Osteoblast (primary cell): ENCODE data around the gene GATB. TPM values are rescaled to one million over a fixed set of nuclear protein-coding genes. Genes with fewer than 3 reads are reported as not detected.

Source experiments
- DNase-seq: peaks from one replicate; pipeline ENCODE4 v3.0.0; 2011; ENCODE audit warnings: low spot score, mixed read lengths; ENCODE audit not compliant: insufficient read length; ENCODE audit errors: missing footprints
- H2AFZ ChIP-seq: 2 replicates; pipeline ENCODE4 v1.6.0; 2011; ENCODE audit warnings: mild to moderate bottlenecking, low read length
- H3K27ac ChIP-seq: 2 replicates; pipeline ENCODE4 v1.5.1; 2011; ENCODE audit warnings: mild to moderate bottlenecking, low read depth, low read length, moderate library complexity
- H3K27me3 ChIP-seq: 2 replicates; pipeline ENCODE4 v1.6.0; 2012; ENCODE audit warnings: mild to moderate bottlenecking, control low read depth, inconsistent platforms, low read length, moderate library complexity; ENCODE audit not compliant: insufficient read depth
- H3K36me3 ChIP-seq: 2 replicates; pipeline ENCODE4 v1.5.1; 2011; ENCODE audit warnings: mild to moderate bottlenecking, low read length, control low read depth, moderate library complexity; ENCODE audit not compliant: insufficient read depth
- H3K4me1 ChIP-seq: 2 replicates; pipeline ENCODE4 v1.5.1; 2011; ENCODE audit warnings: mild to moderate bottlenecking, low read length, control low read depth, moderate library complexity; ENCODE audit not compliant: insufficient read depth
- H3K4me2 ChIP-seq: 2 replicates; pipeline ENCODE4 v1.6.0; 2011; ENCODE audit warnings: mild to moderate bottlenecking, low read length; ENCODE audit not compliant: insufficient read depth
- H3K4me3 ChIP-seq: fragments of 200-600 bp; sonication (generic); 3 replicates; pipeline ENCODE4 v1.5.1; 2012; ENCODE audit warnings: mild to moderate bottlenecking, low read length, inconsistent platforms; ENCODE audit not compliant: insufficient read depth
- H3K79me2 ChIP-seq: 2 replicates; pipeline ENCODE4 v1.6.0; 2012; ENCODE audit warnings: mild to moderate bottlenecking, low read length, control low read depth, inconsistent platforms; ENCODE audit not compliant: insufficient read depth
- H3K9me3 ChIP-seq: 2 replicates; pipeline ENCODE4 v1.5.1; 2011; ENCODE audit warnings: low read depth, low read length, control low read depth
- H4K20me1 ChIP-seq: 2 replicates; pipeline ENCODE4 v1.6.0; 2012; ENCODE audit warnings: mild to moderate bottlenecking, low read length, control low read depth; ENCODE audit not compliant: insufficient read depth
- total RNA-seq: library from RNA; depleted of rRNA; stranded (reverse); fragments of >200 nt; gene quantifications from 2 replicates; pipeline ENCODE4 v1.2.3, GENCODE V29; 2012
- TF ChIP-seq, protein P1 (sequence below): IDR thresholded peaks from 2 replicates; pipeline ENCODE4 v1.5.1; 2011; ENCODE audit warnings: mild to moderate bottlenecking, low read depth, low read length, moderate library complexity; ENCODE audit errors: extremely low read depth

GATB gene
- total RNA-seq, 1 donor, result 14.1 TPM

DNA sequence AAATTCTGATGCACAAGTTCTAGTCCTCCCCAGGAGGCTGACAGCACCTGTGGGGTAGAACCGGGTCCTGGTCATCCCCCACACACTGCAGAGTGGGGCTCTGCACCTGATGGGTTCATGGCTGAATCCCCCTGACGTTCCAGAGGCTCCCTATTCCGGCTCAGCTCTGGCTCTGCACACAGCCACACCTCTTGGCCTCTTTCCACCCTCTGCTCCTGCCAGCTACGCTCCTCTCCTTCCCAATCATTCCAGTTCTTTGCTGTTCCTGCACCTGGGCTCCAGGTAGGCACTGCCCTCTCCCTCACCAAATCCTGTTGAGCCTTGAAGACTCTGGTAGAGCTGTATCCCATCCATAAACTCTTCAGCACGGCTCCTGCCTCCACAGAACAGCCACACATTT is 75.5 kb downstream of the GATB start:
- TF ChIP-seq, protein P1, sequence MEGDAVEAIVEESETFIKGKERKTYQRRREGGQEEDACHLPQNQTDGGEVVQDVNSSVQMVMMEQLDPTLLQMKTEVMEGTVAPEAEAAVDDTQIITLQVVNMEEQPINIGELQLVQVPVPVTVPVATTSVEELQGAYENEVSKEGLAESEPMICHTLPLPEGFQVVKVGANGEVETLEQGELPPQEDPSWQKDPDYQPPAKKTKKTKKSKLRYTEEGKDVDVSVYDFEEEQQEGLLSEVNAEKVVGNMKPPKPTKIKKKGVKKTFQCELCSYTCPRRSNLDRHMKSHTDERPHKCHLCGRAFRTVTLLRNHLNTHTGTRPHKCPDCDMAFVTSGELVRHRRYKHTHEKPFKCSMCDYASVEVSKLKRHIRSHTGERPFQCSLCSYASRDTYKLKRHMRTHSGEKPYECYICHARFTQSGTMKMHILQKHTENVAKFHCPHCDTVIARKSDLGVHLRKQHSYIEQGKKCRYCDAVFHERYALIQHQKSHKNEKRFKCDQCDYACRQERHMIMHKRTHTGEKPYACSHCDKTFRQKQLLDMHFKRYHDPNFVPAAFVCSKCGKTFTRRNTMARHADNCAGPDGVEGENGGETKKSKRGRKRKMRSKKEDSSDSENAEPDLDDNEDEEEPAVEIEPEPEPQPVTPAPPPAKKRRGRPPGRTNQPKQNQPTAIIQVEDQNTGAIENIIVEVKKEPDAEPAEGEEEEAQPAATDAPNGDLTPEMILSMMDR, result no peak
- Histone ChIP-seq H3K36me3 (peaks cover 5% of the 10 kb centered on the region), H3K9me3 (no peaks in the 10 kb centered on the region), H3K79me2 (no peaks in the 10 kb centered on the region), H3K4me1 (peaks cover 33% of the 10 kb centered on the region), H3K27me3 (no peaks in the 10 kb centered on the region), H2AFZ (no peak overlapping the region), H3K4me2 (no peak overlapping the region), H3K27ac (no peak overlapping the region), H4K20me1 (no peaks in the 10 kb centered on the region), H3K4me3 (no peak overlapping the region)
- DNase-seq, result no peak

DNA sequence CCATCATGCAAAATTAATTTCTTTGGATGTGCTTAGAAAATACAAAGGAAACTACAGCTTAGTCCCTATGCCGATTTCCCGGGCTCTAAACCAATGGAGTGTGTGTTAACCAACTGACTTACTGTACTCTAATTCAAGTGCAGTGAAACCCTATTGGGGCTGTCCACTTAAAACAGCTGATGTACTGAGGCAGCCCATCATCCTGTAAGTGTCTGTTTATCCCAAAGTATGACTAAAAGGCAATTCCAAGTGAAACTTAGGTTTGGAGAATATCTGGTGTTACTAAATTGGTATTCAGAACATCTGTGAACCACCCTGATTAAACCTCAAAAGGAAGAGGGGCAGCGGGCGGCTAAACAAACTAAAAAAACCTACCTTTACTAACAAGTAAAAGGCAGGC is 79.7 kb downstream of the GATB start:
- DNase-seq, result no peak
- Histone ChIP-seq H3K4me3 (no peak overlapping the region), H3K36me3 (peaks cover 5% of the 10 kb centered on the region), H3K27me3 (no peaks in the 10 kb centered on the region), H4K20me1 (no peaks in the 10 kb centered on the region), H2AFZ (no peak overlapping the region), H3K9me3 (no peaks in the 10 kb centered on the region), H3K4me2 (no peak overlapping the region), H3K79me2 (no peaks in the 10 kb centered on the region), H3K27ac (no peak overlapping the region), H3K4me1 (peaks cover 8% of the 10 kb centered on the region)
- TF ChIP-seq, protein P1, result no peak

DNA sequence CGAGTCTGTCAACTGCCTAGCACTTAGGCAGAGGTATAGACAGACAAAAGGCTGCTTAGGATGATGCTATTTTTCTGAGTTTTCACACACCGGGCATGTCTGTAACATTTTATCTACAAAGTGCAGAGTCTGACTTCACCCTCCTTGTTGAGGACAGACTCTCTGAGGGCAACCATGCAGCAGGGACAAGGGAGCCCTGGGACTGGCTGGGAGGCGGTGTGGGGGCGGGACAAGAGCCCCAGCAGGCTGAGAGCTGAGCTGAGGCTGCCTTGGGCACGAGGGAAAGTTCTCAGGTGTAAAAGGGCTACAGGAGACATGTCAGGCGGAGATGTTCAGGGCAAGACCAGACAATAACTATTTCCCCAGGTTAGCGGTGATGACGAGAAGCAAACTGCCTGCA is 81.6 kb downstream of the GATB start:
- no peaks in the 10 kb centered on the region for H3K27me3 ChIP-seq
- H3K4me2 ChIP-seq, result no peak overlapping the region
- no peaks in the 10 kb centered on the region for H4K20me1 ChIP-seq
- H2AFZ ChIP-seq, result no peak overlapping the region
- TF ChIP-seq, protein P1, result no peak
- H3K27ac ChIP-seq, result no peak overlapping the region
- H3K36me3 ChIP-seq, result peaks cover 5% of the 10 kb centered on the region
- no peak for DNase-seq
- H3K4me1 ChIP-seq, result peaks cover 26% of the 10 kb centered on the region
- H3K9me3 ChIP-seq, result no peaks in the 10 kb centered on the region
- no peaks in the 10 kb centered on the region for H3K79me2 ChIP-seq
- H3K4me3 ChIP-seq, result no peak overlapping the region

DNA sequence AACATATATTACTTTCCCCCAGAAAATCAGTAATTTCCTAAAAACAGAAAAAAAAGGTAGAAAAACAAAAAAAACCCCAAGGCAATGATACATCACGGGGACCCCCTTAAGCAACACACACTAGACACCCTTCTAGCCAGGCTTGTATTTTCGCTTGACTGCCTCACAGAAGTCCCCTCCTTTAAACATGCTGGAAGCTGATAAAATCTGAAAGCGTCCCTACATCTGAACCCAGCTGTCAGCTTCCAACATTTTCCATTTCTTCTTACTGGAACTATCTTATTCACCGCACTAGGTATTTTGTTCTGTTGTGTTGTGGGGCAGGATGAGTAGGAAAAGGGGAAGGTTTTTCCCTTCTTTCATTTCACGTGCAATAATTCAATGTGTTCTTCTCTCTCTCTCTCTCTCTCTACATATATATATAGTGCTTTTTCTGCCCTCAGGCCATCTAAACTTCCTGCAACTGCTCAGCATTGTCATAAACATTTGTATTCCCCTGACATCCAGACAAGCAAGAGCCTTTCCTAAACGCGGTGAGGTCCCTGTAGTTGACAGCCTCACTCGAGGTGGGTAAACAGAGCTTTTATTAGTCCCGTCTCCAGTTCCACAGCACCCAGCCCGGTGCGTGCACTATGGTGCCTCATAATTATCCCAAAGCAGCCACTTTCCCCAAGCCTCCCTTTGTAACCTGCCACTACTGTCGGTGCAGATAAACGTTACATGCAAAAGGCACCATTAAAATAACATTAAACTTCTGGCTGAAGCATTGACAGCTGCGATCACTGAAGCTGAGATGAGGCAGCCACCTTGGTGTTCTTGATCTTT is 82.5 kb downstream of the GATB start:
- Histone ChIP-seq H3K9me3 (no peaks in the 10 kb centered on the region), H3K36me3 (peaks cover 5% of the 10 kb centered on the region), H3K4me1 (peaks cover 26% of the 10 kb centered on the region), H3K27ac (no peak overlapping the region), H2AFZ (no peak overlapping the region), H4K20me1 (no peaks in the 10 kb centered on the region), H3K27me3 (no peaks in the 10 kb centered on the region), H3K4me3 (no peak overlapping the region), H3K79me2 (no peaks in the 10 kb centered on the region), H3K4me2 (no peak overlapping the region)
- DNase-seq, result no peak
- TF ChIP-seq, protein P1, result no peak
